T-helper 2 cell treated with Interferon-gamma antibody and Interleukin-4, amounts not matched to agents 5 μg/mL and 100 μg/mL, for 36 hours (primary cell): ENCODE data around the gene GALNT5.

Experiments used
- DNase-seq: peaks from one replicate; pipeline ENCODE4 v3.0.0; 2021; ENCODE audit warnings: low spot score
- H3K27ac Mint-ChIP-seq: one replicate; pipeline ENCODE4 v1.8.0; 2021; ENCODE audit warnings: mild to moderate bottlenecking, mixed read lengths
- H3K27me3 Mint-ChIP-seq: one replicate; pipeline ENCODE4 v1.8.0; 2021; ENCODE audit warnings: low read depth, mixed read lengths
- H3K36me3 Mint-ChIP-seq: one replicate; pipeline ENCODE4 v1.8.0; 2021; ENCODE audit warnings: low read depth, mixed read lengths
- H3K4me1 Mint-ChIP-seq: one replicate; pipeline ENCODE4 v1.8.0; 2021; ENCODE audit warnings: low read depth, mixed read lengths
- H3K4me3 Mint-ChIP-seq: one replicate; pipeline ENCODE4 v1.8.0; 2022; ENCODE audit warnings: mild to moderate bottlenecking, moderate library complexity, mixed read lengths
- H3K9me3 Mint-ChIP-seq: one replicate; pipeline ENCODE4 v1.8.0; 2021; ENCODE audit warnings: mixed read lengths

The GALNT5 gene

DNA sequence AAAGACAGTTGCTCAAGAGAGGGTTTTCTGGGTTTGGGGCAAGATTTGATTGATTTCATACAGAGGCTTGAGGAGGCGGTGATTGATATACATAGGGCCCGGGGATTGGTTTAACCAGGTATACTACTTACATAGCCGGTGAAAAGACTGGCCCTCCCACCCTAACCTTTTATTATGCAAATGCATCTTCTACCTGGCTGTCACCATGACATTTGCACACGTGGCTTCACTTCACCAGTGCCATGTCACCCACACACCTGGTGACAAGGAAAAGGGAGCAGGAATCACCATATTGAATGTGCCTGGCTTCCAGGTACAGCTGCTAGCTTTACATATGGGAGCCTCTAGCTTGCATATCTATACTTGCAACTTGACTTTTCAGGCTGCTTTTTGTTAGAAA lies 58.4 kb downstream of the GALNT5 start:
- Mint-ChIP-seq H3K4me3 (no peak overlapping the region), H3K4me1 (peaks cover 13% of the 10 kb centered on the region), H3K27ac (no peak overlapping the region), H3K36me3 (peaks cover 5% of the 10 kb centered on the region), H3K27me3 (no peaks in the 10 kb centered on the region), H3K9me3 (no peaks in the 10 kb centered on the region)
- no peak for DNase-seq

- Mint-ChIP-seq H3K4me3 (no peak overlapping the region), H3K27me3 (no peaks in the 10 kb centered on the region), H3K27ac (no peak overlapping the region), H3K4me1 (peaks cover 12% of the 10 kb centered on the region), H3K36me3 (peaks cover 16% of the 10 kb centered on the region), H3K9me3 (no peaks in the 10 kb centered on the region)
- no peak for DNase-seq
These were observed 61.4 kb downstream of the GALNT5 start for GRCh38 chr2:157318884-157319283.

GRCh38 chr2:157319795-157320194 lies 62.3 kb downstream of the GALNT5 start:
- DNase-seq, result no peak
- Mint-ChIP-seq H3K4me3 (no peak overlapping the region), H3K36me3 (peaks cover 16% of the 10 kb centered on the region), H3K9me3 (no peaks in the 10 kb centered on the region), H3K27ac (no peak overlapping the region), H3K4me1 (peaks cover 12% of the 10 kb centered on the region), H3K27me3 (no peaks in the 10 kb centered on the region)

DNA sequence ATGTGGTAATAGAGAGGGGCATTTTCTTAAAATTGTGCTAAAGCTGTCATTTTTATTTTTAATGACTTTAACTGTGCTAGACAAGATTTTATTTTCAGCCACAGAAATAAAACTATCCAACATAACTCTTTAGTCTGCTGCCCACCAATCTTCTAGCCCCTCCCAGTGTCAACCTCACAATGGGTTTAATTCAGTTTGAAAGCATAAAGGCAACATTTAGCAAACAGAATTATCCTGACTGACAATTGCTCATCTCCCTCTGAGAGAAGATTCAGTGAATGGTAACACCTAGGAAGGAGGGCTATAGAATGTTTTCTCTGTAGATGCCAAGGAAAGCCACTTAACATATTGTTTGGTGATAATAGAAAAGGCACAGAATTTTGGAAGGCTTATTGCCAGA lies 62.9 kb downstream of the GALNT5 start:
- no peaks in the 10 kb centered on the region for H3K9me3 Mint-ChIP-seq
- no peak for DNase-seq
- H3K36me3 Mint-ChIP-seq, result peaks cover 17% of the 10 kb centered on the region
- no peak overlapping the region for H3K4me3 Mint-ChIP-seq
- peaks cover 12% of the 10 kb centered on the region for H3K4me1 Mint-ChIP-seq
- no peaks in the 10 kb centered on the region for H3K27me3 Mint-ChIP-seq
- H3K27ac Mint-ChIP-seq, result no peak overlapping the region

- Mint-ChIP-seq H3K4me3 (no peak overlapping the region), H3K36me3 (peaks cover 20% of the 10 kb centered on the region), H3K27ac (no peak overlapping the region), H3K27me3 (no peaks in the 10 kb centered on the region), H3K4me1 (peaks cover 12% of the 10 kb centered on the region), H3K9me3 (no peaks in the 10 kb centered on the region)
- DNase-seq, result no peak
These were observed 64.0 kb downstream of the GALNT5 start for GRCh38 chr2:157321466-157321865.

GRCh38 chr2:157322432-157322831 lies 64.9 kb downstream of the GALNT5 start:
- DNase-seq, result no peak
- Mint-ChIP-seq H3K27ac (no peak overlapping the region), H3K4me3 (no peak overlapping the region), H3K9me3 (no peaks in the 10 kb centered on the region), H3K27me3 (no peaks in the 10 kb centered on the region), H3K36me3 (peaks cover 18% of the 10 kb centered on the region), H3K4me1 (peaks cover 15% of the 10 kb centered on the region)

GRCh38 chr2:157324331-157324843 lies 66.9 kb downstream of the GALNT5 start:
- Mint-ChIP-seq H3K9me3 (no peaks in the 10 kb centered on the region), H3K4me1 (peaks cover 22% of the 10 kb centered on the region), H3K27ac (no peak overlapping the region), H3K27me3 (no peaks in the 10 kb centered on the region), H3K4me3 (no peak overlapping the region), H3K36me3 (peaks cover 18% of the 10 kb centered on the region)
- no peak for DNase-seq

DNA sequence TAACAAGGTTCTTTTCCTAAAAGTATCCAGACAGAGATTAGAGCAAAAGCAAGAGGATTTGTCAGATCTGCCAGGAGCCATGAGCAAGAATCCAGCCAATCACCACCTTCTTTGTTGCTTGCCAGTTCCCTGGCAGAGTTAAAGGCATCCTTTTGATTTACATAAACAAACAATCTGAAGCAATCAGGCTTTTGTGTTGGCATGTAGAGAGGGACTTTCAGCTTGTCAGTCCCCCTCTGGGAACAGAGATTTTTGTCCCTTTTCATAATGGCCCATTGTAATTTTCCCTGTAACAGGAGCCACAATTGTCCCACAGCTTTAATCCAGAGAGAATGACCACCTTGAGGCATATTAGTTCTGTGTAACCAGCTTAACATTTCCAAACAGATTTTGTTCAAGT lies 68.3 kb downstream of the GALNT5 start, which contains the start of gene ERMN:
ERMN (minus strand) TSS at position 39 of the 400 bp plus-strand sequence. CDS start 182 bp downstream, outside the sequence.
- Mint-ChIP-seq H3K4me3 (no peak within 1 kb of the TSS), H3K9me3 (no peaks in the 10 kb centered on the region), H3K4me1 (peaks cover 24% of the 10 kb centered on the region), H3K27ac (no peak within 1 kb of the TSS), H3K27me3 (no peaks in the 10 kb centered on the region), H3K36me3 (peaks cover 15% of the 10 kb centered on the region)
- no peak for DNase-seq

DNA sequence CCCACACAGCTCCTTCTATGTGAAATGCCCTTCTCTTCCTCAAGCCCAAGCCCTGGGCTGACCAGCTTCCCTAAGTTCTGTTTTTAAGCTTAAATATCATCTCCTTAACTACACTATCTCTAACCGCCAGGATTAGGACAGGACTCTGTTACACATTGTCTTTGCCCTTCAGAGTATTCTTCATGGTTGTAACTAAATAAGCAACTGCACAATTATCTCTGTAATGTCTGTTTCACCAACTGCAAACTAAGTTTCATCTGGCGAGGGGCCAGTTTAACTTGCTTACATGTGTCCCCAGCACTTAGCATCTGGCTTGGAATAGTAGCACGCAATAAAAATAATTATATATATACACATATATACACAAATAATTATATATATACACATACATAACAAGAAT lies 69.2 kb downstream of the GALNT5 start:
- no peaks in the 10 kb centered on the region for H3K27me3 Mint-ChIP-seq
- peaks cover 28% of the 10 kb centered on the region for H3K4me1 Mint-ChIP-seq
- no peaks in the 10 kb centered on the region for H3K9me3 Mint-ChIP-seq
- DNase-seq, result no peak
- H3K36me3 Mint-ChIP-seq, result peaks cover 10% of the 10 kb centered on the region
- H3K4me3 Mint-ChIP-seq, result no peak overlapping the region
- H3K27ac Mint-ChIP-seq, result no peak overlapping the region

DNA sequence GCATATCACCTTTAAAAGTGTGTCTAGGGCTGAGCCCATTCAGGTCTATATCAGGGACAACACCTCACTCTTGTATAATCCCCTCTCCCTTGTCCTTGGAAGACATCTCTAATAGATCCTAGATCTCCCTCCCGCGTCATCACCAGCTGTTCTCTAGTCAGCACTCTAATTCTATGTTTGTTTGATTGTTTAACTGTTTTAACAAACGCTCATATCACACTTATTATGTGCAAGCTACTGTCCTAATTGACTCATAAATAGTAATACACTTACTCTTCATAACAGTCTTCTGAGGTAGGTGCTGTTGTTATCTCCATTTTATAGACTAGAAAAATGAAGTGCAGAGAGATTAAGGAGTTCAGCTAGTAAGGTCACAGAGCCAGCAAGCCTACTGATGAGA lies 69.7 kb downstream of the GALNT5 start:
- Mint-ChIP-seq H3K36me3 (peaks cover 9% of the 10 kb centered on the region), H3K4me1 (peaks cover 30% of the 10 kb centered on the region), H3K27me3 (no peaks in the 10 kb centered on the region), H3K4me3 (no peak overlapping the region), H3K27ac (no peak overlapping the region), H3K9me3 (no peaks in the 10 kb centered on the region)
- no peak for DNase-seq

DNA sequence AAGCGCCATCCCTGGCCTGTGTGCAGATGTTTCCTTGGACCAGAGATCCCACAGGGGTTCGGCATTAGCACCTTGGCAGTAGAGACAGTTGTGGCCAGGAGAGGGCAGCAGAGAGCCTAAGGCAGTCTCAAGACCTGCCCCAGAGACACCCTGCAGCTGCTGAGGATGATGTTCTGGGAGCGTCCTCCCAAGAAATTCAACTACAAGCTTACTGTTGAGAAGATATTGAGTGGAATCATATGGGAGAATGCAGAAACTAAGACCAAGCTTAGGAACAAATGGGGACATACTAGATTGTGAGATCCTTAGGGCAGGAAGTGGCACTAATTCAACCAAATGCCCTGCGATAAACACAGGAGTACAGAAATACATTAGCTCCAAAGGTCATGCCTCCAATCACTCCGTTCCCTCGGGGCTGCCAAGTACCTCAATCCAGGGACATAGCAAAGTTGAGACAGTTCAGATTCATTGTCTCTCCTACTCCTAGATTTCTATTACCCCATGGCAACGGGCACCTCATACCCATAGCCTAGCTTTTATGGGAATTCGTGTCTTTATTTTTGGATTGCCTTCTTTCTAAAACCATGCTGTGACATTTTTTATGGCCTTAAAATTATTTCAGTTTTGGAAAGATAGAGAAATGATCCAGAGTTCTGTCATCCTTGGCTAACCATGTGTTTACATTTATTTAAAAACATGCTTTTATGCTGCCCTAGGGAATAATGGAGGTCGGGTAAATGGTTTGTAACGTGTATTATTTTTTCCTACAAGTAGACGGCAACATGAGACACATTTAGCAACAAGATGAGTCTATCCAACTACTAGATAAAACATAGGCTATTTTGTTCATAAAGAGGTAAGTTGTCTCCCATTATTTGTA lies 70.4 kb downstream of the GALNT5 start:
- peak overlapping the region; percentile 41 for H3K4me3 Mint-ChIP-seq
- no peaks in the 10 kb centered on the region for H3K27me3 Mint-ChIP-seq
- H3K4me1 Mint-ChIP-seq, result peaks cover 35% of the 10 kb centered on the region
- H3K9me3 Mint-ChIP-seq, result no peaks in the 10 kb centered on the region
- peak overlapping the region; percentile 42 for H3K27ac Mint-ChIP-seq
- DNase-seq, result peak; percentile 76
- H3K36me3 Mint-ChIP-seq, result peaks cover 9% of the 10 kb centered on the region

DNA sequence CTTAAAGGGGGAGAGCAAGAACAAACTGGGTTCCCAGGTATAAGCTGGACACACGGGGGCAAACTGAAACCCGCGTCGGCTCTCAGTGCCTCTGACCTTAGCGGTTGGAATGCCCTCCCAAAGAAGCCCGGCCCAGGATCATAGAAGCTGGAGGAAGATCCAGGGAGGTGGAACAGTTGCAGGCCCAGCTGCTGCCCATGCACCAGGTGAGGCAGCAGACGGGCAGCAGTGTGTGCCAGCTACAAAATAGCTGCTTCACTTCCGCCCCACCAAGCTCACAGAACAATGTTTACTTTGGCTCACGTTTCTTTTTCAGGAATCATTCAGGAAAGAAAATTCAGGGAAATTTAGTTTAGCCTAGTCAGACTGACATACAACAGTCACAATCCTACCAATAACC lies 72.0 kb downstream of the GALNT5 start:
- Mint-ChIP-seq H3K9me3 (no peaks in the 10 kb centered on the region), H3K4me1 (peaks cover 39% of the 10 kb centered on the region), H3K36me3 (peaks cover 5% of the 10 kb centered on the region), H3K27me3 (no peaks in the 10 kb centered on the region), H3K4me3 (no peak overlapping the region), H3K27ac (no peak overlapping the region)
- no peak for DNase-seq

DNA sequence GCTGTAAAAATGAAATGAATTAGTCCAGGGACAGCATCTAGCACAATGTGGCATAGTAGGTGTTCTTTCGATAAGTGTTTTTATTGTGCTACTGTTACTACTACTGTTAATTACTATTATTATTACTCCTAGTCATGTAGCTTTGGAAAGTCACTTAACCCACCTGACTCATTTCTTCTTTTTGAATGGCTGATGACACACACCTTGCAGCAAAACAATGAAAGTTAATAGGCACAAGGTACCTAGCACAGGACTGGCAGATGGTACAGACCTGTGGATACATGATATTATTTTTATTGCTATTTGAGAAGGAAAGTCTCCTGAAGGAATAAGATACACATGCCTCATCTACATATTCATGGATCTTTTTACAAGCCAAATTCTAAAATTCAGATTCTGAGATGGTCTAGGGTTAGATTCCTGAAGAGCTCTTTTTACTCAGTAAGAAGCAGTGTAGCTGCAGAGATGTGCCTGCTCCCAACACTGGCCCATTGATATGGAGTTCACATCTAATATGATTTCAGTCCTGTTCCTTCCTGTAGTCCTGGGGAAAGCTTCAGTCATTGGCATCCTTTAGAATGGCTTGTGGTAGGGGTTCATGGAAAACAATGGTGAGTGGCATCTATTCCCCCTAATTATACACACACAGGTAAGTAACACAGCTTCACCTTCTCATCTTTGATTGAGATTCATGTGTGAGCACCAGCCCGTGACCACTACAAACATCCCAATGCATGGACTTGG lies 76.0 kb downstream of the GALNT5 start:
- Mint-ChIP-seq H3K36me3 (no peaks in the 10 kb centered on the region), H3K9me3 (no peaks in the 10 kb centered on the region), H3K27me3 (no peaks in the 10 kb centered on the region), H3K27ac (no peak overlapping the region), H3K4me1 (peaks cover 43% of the 10 kb centered on the region), H3K4me3 (no peak overlapping the region)
- no peak for DNase-seq

GRCh38 chr2:157334335-157334734 lies 76.8 kb downstream of the GALNT5 start:
- peaks cover 3% of the 10 kb centered on the region for H3K36me3 Mint-ChIP-seq
- H3K27me3 Mint-ChIP-seq, result no peaks in the 10 kb centered on the region
- peaks cover 40% of the 10 kb centered on the region for H3K4me1 Mint-ChIP-seq
- no peak overlapping the region for H3K4me3 Mint-ChIP-seq
- peaks cover 3% of the 10 kb centered on the region for H3K9me3 Mint-ChIP-seq
- DNase-seq, result no peak
- H3K27ac Mint-ChIP-seq, result no peak overlapping the region
